ENCODE data around the gene LARGE1.
A peak's percentile ranks its signal among the peaks of the same experiment; 100 is the strongest.

LARGE1 gene

GRCh38 chr22:33274214-33275072 lies 645.8 kb downstream of the LARGE1 start:
- peak; percentile 87 for TF ChIP-seq CTCF (IDR thresholded peaks at IDR 0.05)
- TF ChIP-seq ZFX (IDR thresholded peaks at IDR 0.05; ENCODE audit: borderline replicate concordance) = no peak
- no peak overlapping the region for H3K27ac ChIP-seq

- no peak overlapping the region for H3K27ac ChIP-seq
- no peak for TF ChIP-seq ZFX (IDR thresholded peaks at IDR 0.05; ENCODE audit: borderline replicate concordance)
- no peak for TF ChIP-seq CTCF (IDR thresholded peaks at IDR 0.05)
Measured at GRCh38 chr22:33272871-33273270, 647.4 kb downstream of the LARGE1 start.

DNA sequence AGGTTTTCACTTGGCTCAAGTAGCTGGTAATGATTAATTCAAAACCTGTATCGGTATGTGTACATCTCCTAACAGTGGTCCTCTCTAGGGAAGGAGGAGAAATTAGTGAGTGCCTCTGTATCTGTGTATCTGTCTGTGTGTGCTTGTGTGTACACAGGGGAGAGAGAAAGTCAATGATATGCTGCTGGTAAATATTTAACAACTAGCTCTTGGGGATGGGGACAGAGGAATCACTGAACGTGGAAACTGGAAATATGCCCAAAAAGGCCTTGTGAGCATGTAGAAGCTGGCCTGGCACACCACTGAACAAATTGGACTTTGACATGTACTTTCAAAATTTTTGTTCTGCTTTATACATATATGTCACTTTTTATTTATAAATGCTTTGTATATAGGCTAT lies 648.1 kb downstream of the LARGE1 start:
- no peak overlapping the region; the same call in 1 of the 2 replicates for H3K27ac ChIP-seq
- TF ChIP-seq ZFX (IDR thresholded peaks at IDR 0.05; ENCODE audit: borderline replicate concordance) = no peak
- no peak for TF ChIP-seq CTCF (IDR thresholded peaks at IDR 0.05)

GRCh38 chr22:33271390-33272161 lies 648.7 kb downstream of the LARGE1 start:
- H3K27ac ChIP-seq = no peak overlapping the region; the same call in 1 of the 2 replicates
- TF ChIP-seq CTCF (IDR thresholded peaks at IDR 0.05) = no peak
- TF ChIP-seq ZFX (IDR thresholded peaks at IDR 0.05; ENCODE audit: borderline replicate concordance) = no peak

GRCh38 chr22:33270596-33270995 lies 649.7 kb downstream of the LARGE1 start:
- H3K27ac ChIP-seq = no peak overlapping the region
- no peak for TF ChIP-seq ZFX (IDR thresholded peaks at IDR 0.05; ENCODE audit: borderline replicate concordance)
- TF ChIP-seq CTCF (IDR thresholded peaks at IDR 0.05) = no peak

- no peak overlapping the region for H3K27ac ChIP-seq
- TF ChIP-seq CTCF (IDR thresholded peaks at IDR 0.05) = no peak
Measured at GRCh38 chr22:33261699-33262098, 658.6 kb downstream of the LARGE1 start.

DNA sequence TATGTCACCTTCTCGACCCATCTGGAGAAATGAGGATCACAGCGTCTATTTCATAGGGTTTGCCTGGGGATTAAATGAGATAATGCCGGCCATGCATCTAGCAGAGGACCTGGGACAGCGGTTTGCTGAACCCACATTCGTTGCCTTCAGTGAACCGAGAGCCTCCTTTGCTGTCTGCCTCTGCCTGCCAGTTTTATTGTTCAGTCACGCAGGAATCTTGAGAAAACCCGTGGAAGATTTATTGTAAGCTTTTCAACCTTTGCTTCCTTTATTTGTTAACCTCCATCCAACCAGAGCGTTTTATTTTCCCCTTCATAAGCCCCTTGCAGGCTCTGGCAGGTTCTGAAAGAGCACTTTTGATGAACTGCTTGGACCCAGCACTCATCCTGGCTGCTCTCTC lies 659.8 kb downstream of the LARGE1 start:
- H3K27ac ChIP-seq = no peak overlapping the region
- no peak for TF ChIP-seq CTCF (IDR thresholded peaks at IDR 0.05)
- no peak for TF ChIP-seq ZFX (IDR thresholded peaks at IDR 0.05; ENCODE audit: borderline replicate concordance)
